ENCODE results near the gene CHRNA10. TPM values are rescaled to one million over a fixed set of nuclear protein-coding genes. Genes with fewer than 3 reads are reported as not detected.

Gene CHRNA10
- total RNA-seq, result 0.48 TPM in 1 of 2 replicates, not detected in the other

GRCh38 chr11:3671334-3672254 is at the start of gene CHRNA10:
TSS of gene CHRNA10 (minus strand) at chr11:3671384. CDS start at chr11:3671312, 72 bp downstream.

GRCh38 chr11:3644817-3645235 is 26.4 kb downstream of the CHRNA10 start, which contains the start of gene ART1:
TSS of gene ART1 (plus strand) at chr11:3645128. CDS start at chr11:3659214, 14,086 bp downstream.

GRCh38 chr11:3641701-3642070 is 29.5 kb downstream of the CHRNA10 start, which contains the start of gene ART5:
TSS of gene ART5 (minus strand) at chr11:3641992. CDS start at chr11:3641862, 130 bp downstream.

Other genes starting within 250 kb of the CHRNA10 start
- not detected in 2 replicates for gene ART5, start 29.4 kb downstream of the CHRNA10 start, total RNA-seq
- not detected in 2 replicates for gene ART1, start 26.3 kb downstream of the CHRNA10 start, total RNA-seq
- 117 and 149 TPM in 2 replicates for gene NUP98, start 126.2 kb upstream of the CHRNA10 start, total RNA-seq
- 16.4 and 17.7 TPM in 2 replicates for gene PGAP2, start 137.2 kb upstream of the CHRNA10 start, total RNA-seq
- 11.3 and 12.6 TPM in 2 replicates for gene RHOG, start 169.6 kb upstream of the CHRNA10 start, total RNA-seq
- 29.8 and 41.7 TPM in 2 replicates for gene STIM1, start 184.3 kb upstream of the CHRNA10 start, total RNA-seq

All from tracheal epithelial cell (primary cell).